GM15510 (cell line): ENCODE results near the gene IQSEC1.

Source experiments
- POLR2A ChIP-seq: IDR thresholded peaks from 3 replicates; pipeline ENCODE4 v1.6.1; 2011; ENCODE audit warnings: borderline replicate concordance; ENCODE audit not compliant: insufficient read length; ENCODE audit errors: extremely low read depth

Gene IQSEC1

GRCh38 chr3:12903000-12903800 lies 170.0 kb downstream of the IQSEC1 start:
- TF ChIP-seq POLR2A: no peak

GRCh38 chr3:12902181-12902999 lies 170.8 kb downstream of the IQSEC1 start:
- no peak for TF ChIP-seq POLR2A

- TF ChIP-seq POLR2A: no peak
Measured at GRCh38 chr3:12901623-12902045, 171.6 kb downstream of the IQSEC1 start.

- TF ChIP-seq POLR2A: no peak
Measured at GRCh38 chr3:12900885-12901411, 172.3 kb downstream of the IQSEC1 start.

GRCh38 chr3:12898965-12899755 lies 174.1 kb downstream of the IQSEC1 start:
- no peak for TF ChIP-seq POLR2A

GRCh38 chr3:12898290-12898964 lies 174.8 kb downstream of the IQSEC1 start:
- no peak for TF ChIP-seq POLR2A

- no peak for TF ChIP-seq POLR2A
Measured at GRCh38 chr3:12897381-12898289, 175.6 kb downstream of the IQSEC1 start.

GRCh38 chr3:12896063-12896985 lies 176.9 kb downstream of the IQSEC1 start:
- TF ChIP-seq POLR2A: peak; percentile 20

- no peak for TF ChIP-seq POLR2A
Measured at GRCh38 chr3:12895391-12896062, 177.7 kb downstream of the IQSEC1 start.

- no peak for TF ChIP-seq POLR2A
Measured at GRCh38 chr3:12894629-12895028, 178.6 kb downstream of the IQSEC1 start.

GRCh38 chr3:12893852-12894251 lies 179.4 kb downstream of the IQSEC1 start:
- TF ChIP-seq POLR2A: no peak

GRCh38 chr3:12893247-12893646 lies 180.0 kb downstream of the IQSEC1 start:
- no peak for TF ChIP-seq POLR2A

GRCh38 chr3:12892840-12893189 lies 180.4 kb downstream of the IQSEC1 start:
- TF ChIP-seq POLR2A: no peak
